Right lobe of liver (tissue), 6 donors: ENCODE measurements around the gene KCNS3. TPM values are rescaled to one million over a fixed set of nuclear protein-coding genes. Genes with fewer than 3 reads are reported as not detected.
A peak's percentile ranks its signal among the peaks of the same experiment; 100 is the strongest.

Experiments used
- ATAC-seq, 4 donors: fragments of 200-7000 bp; cut with Tn5 transposase; one replicate each; pipeline ENCODE4 v1.9.1; 2020; ENCODE audit warnings: mild to moderate bottlenecking in 4 of 4, moderate library complexity in 4 of 4
- DNase-seq, 3 donors: peaks; one replicate each; pipeline ENCODE4 v3.0.0-alpha.2; 2020
- H3K27ac ChIP-seq, 3 donors: fragments of 200-600 bp; one replicate each; pipeline ENCODE4 v1.8.0; 2022
- H3K27me3 ChIP-seq, 2 donors: fragments of 200-600 bp; one replicate each; pipeline ENCODE4 v1.8.0; 2022
- H3K36me3 ChIP-seq, 4 donors: fragments of 200-600 bp; sonication (generic) in 1 of 4; one replicate each; pipeline versions ENCODE4 v1.5.1 to v1.8.0; 2017 to 2022; ENCODE audit warnings: control low read depth in 1 of 4
- H3K4me1 ChIP-seq, 4 donors: fragments of 200-600 bp; sonication (generic) in 1 of 4; one replicate each; pipeline versions ENCODE4 v1.5.1 to v1.8.0; 2017 to 2022; ENCODE audit warnings: control low read depth in 1 of 4
- H3K4me3 ChIP-seq, 3 donors: fragments of 200-600 bp; one replicate each; pipeline ENCODE4 v1.8.0; 2022
- H3K9me3 ChIP-seq, 4 donors: fragments of 200-600 bp; sonication (generic) in 1 of 4; one replicate each; pipeline versions ENCODE4 v1.5.1 to v1.8.0; 2017 to 2022; ENCODE audit warnings: control low read depth in 1 of 4
- CTCF ChIP-seq, 4 donors: fragments of 200-600 bp in 3 of 4; fragments of 450-650 bp in 1 of 4; IDR thresholded peaks; one replicate each; pipeline versions ENCODE4 v1.5.1 to v1.8.0; 2016 to 2022; ENCODE audit warnings: antibody characterized with exemption in 4 of 4, mild to moderate bottlenecking in 2 of 4
- POLR2A ChIP-seq: fragments of 450-650 bp; IDR thresholded peaks from one replicate; pipeline ENCODE4 v1.6.1; 2017; ENCODE audit warnings: antibody characterized with exemption, mild to moderate bottlenecking
- WGBS: methylation state at CpG from one replicate; pipeline ENCODE4 v1.1.6; 2018; ENCODE audit warnings: low coverage, low lambda C conversion rate; ENCODE audit not compliant: insufficient coverage; ENCODE audit errors: missing lambda C conversion rate; 5-methylcytosine and 5-hydroxymethylcytosine counted together
- intact Hi-C, 2 donors: fragments of 100-400 bp; cut with DNase I; formaldehyde crosslinking; loops; one replicate each; pipeline versions ENCODE4 v1.11.2 to v1.14.1; 2022
- total RNA-seq, 6 experiments: library from RNA; depleted of rRNA in 2 of 6; stranded (reverse); fragments of >200 nt in 2 of 6; fragmentation: NEBNext Ultra II Directional in 3 of 6; extraction: Animal tissue kit (Norgen Biotek cat#: 25700) in 3 of 6; gene quantifications; one replicate each; pipeline versions ENCODE4 v1.1.0 to v1.2.4, GENCODE V29; 2016 to 2023
- donor health status: DM: no; HTN: yes; CAD: no.
- donor health status: DM: no; HTN: no; CAD: no.
- donor health status: DM: no; HTN: no; CAD: no.
- donor health status: DM: no; HTN: yes; CAD: no.
- donor health status: DM: no; HTN: yes; CAD: no.

Gene KCNS3
- total RNA-seq, 6 experiments from 2014 or later, result 1.3 to 6.8 (median 2.9) TPM

GRCh38 chr2:17916584-17916983, 38.1 kb downstream of the KCNS3 start:
- intact Hi-C loops, result no loop called here
- TF ChIP-seq POLR2A, result no peak
- no peak for TF ChIP-seq CTCF (IDR thresholded peaks at IDR 0.05)
- no peaks in the 10 kb centered on the region for H3K9me3 ChIP-seq
- H3K4me3 ChIP-seq, result no peak overlapping the region
- no peak overlapping the region for H3K27ac ChIP-seq
- no peak for DNase-seq
- peak in 1 of 4 donors; percentile 58 for ATAC-seq
- H3K4me1 ChIP-seq, result peaks cover 0 to 13% (median 0%) of the 10 kb centered on the region in 4 donors
- no peaks in the 10 kb centered on the region for H3K27me3 ChIP-seq
- H3K36me3 ChIP-seq, result no peaks in the 10 kb centered on the region

- H3K4me3 ChIP-seq, result no peak overlapping the region
- WGBS, result 31% methylated on average over 1 of the region's 1 CpG
- H3K4me1 ChIP-seq, result peaks cover 0 to 13% (median 0%) of the 10 kb centered on the region in 4 donors
- intact Hi-C loops, result no loop called here
- no peaks in the 10 kb centered on the region for H3K9me3 ChIP-seq
- peak in 3 of 4 donors; percentile 19 to 34 (median 25) for ATAC-seq
- no peaks in the 10 kb centered on the region for H3K27me3 ChIP-seq
- H3K27ac ChIP-seq, result no peak overlapping the region
- no peaks in the 10 kb centered on the region for H3K36me3 ChIP-seq
- TF ChIP-seq CTCF (IDR thresholded peaks at IDR 0.05) (peak in 1 of 4 donors; percentile 2), POLR2A (no peak)
- no peak for DNase-seq
These were observed 40.3 kb downstream of the KCNS3 start for GRCh38 chr2:17918789-17919188.

GRCh38 chr2:17930773-17931172, 52.3 kb downstream of the KCNS3 start:
- intact Hi-C loops, result no loop called here
- H3K27ac ChIP-seq, result no peak overlapping the region
- ATAC-seq, result no peak

GRCh38 chr2:17933256-17933655, 54.8 kb downstream of the KCNS3 start:
- no peak for ATAC-seq
- H3K4me1 ChIP-seq, result no peaks in the 10 kb centered on the region
- WGBS, result 86% methylated on average over 3 of the region's 3 CpGs
- no peaks in the 10 kb centered on the region for H3K9me3 ChIP-seq
- TF ChIP-seq CTCF (IDR thresholded peaks at IDR 0.05), result no peak
- no peak for TF ChIP-seq POLR2A
- H3K36me3 ChIP-seq, result no peaks in the 10 kb centered on the region
- no peaks in the 10 kb centered on the region for H3K27me3 ChIP-seq
- H3K27ac ChIP-seq, result no peak overlapping the region
- no peak overlapping the region for H3K4me3 ChIP-seq
- intact Hi-C loops, result no loop called here
- DNase-seq, result no peak

More at GRCh38 chr2:17930773-17931172, 52.3 kb downstream of the KCNS3 start:
- Histone ChIP-seq H3K4me3 (no peak overlapping the region), H3K4me1 (no peaks in the 10 kb centered on the region), H3K27me3 (no peaks in the 10 kb centered on the region), H3K36me3 (no peaks in the 10 kb centered on the region), H3K9me3 (no peaks in the 10 kb centered on the region)
- DNase-seq, result no peak
- TF ChIP-seq CTCF (IDR thresholded peaks at IDR 0.05) (no peak), POLR2A (no peak)
- WGBS, result 69% methylated on average over 4 of the region's 4 CpGs

GRCh38 chr2:17934721-17935120, 56.3 kb downstream of the KCNS3 start:
- no peak for TF ChIP-seq CTCF (IDR thresholded peaks at IDR 0.05)
- no peak for TF ChIP-seq POLR2A
- H3K27me3 ChIP-seq, result no peaks in the 10 kb centered on the region
- 54% methylated on average over 3 of the region's 4 CpGs for WGBS
- intact Hi-C loops, result no loop called here
- H3K4me1 ChIP-seq, result no peaks in the 10 kb centered on the region
- H3K9me3 ChIP-seq, result no peaks in the 10 kb centered on the region
- no peak overlapping the region for H3K4me3 ChIP-seq
- DNase-seq (no peak), ATAC-seq (no peak)
- H3K27ac ChIP-seq, result no peak overlapping the region
- H3K36me3 ChIP-seq, result no peaks in the 10 kb centered on the region
